Activated CD4-positive, alpha-beta T cell treated with anti-CD3 and anti-CD28 coated beads for 36 hours (primary cell): Measurements from ENCODE around the gene MAP3K14. TPM values are rescaled to one million over a fixed set of nuclear protein-coding genes. Genes with fewer than 3 reads are reported as not detected.

Experiments used
- ATAC-seq: fragments of 200-7000 bp; cut with Tn5 transposase; one replicate; pipeline ENCODE4 v1.10.0; 2021; ENCODE audit warnings: mild to moderate bottlenecking, moderate library complexity
- CTCF ChIA-PET: fragments of 350-600 bp; sonication (Branson Sonifier 250); formaldehyde crosslinking; loops from one replicate; lab custom pipeline; 2021; ENCODE audit warnings: antibody characterized with exemption; lab: Charles Lee
- POLR2A ChIA-PET: fragments of 350-600 bp; sonication (Branson Sonifier 250); formaldehyde crosslinking; loops from one replicate; lab custom pipeline; 2021; ENCODE audit warnings: antibody characterized with exemption, inconsistent platforms; lab: Charles Lee
- DNase-seq: peaks from one replicate; pipeline ENCODE4 v3.0.0-alpha.2; 2020
- H3K27ac Mint-ChIP-seq: one replicate; pipeline ENCODE4 v1.8.0; 2021; ENCODE audit warnings: mixed read lengths
- H3K27me3 Mint-ChIP-seq: one replicate; pipeline ENCODE4 v1.8.0; 2021; ENCODE audit warnings: mixed read lengths
- H3K36me3 Mint-ChIP-seq: one replicate; pipeline ENCODE4 v1.8.0; 2021; ENCODE audit warnings: low read depth, mixed read lengths
- H3K4me1 Mint-ChIP-seq: one replicate; pipeline ENCODE4 v1.8.0; 2021; ENCODE audit warnings: mixed read lengths
- H3K4me3 Mint-ChIP-seq: one replicate; pipeline ENCODE4 v1.8.0; 2021; ENCODE audit warnings: mild to moderate bottlenecking, moderate library complexity, mixed read lengths
- H3K9me3 Mint-ChIP-seq: one replicate; pipeline ENCODE4 v1.8.0; 2021; ENCODE audit warnings: low read depth, mixed read lengths
- intact Hi-C, 2 experiments: fragments of 100-400 bp; cut with DNase I in 1 of 2; cut with micrococcal nuclease in 1 of 2; formaldehyde crosslinking; loops; one replicate each; pipeline versions ENCODE4 v1.14.2 to v1.15.1; 2022 to 2024; cut with DNase I, micrococcal nuclease
- total RNA-seq, 2 experiments: library from RNA; stranded (reverse); gene quantifications; one replicate each; pipeline ENCODE4 v1.2.3, GENCODE V29; 2021

Gene MAP3K14
- total RNA-seq, 2 experiments from 2014 or later = 50.3 to 52.5 TPM

GRCh38 chr17:45222289-45222995, 94.4 kb downstream of the MAP3K14 start:
- ATAC-seq (peak; percentile 8), DNase-seq (peak; percentile 81)
- POLR2A ChIA-PET = interaction anchor here (0.8 to 7.9 kb wide), 4 partner anchors 74 to 95 kb away, joined by 3 to 86 read pairs (median 7); partner anchors contain the start of genes HEXIM1 and MAP3K14
- Mint-ChIP-seq H3K9me3 (no peaks in the 10 kb centered on the region), H3K27ac (peak overlapping the region; percentile 100), H3K36me3 (peaks cover 53% of the 10 kb centered on the region), H3K27me3 (no peaks in the 10 kb centered on the region), H3K4me1 (peaks cover 44% of the 10 kb centered on the region), H3K4me3 (peak overlapping the region; percentile 94)
- intact Hi-C loops = no loop called here
- CTCF ChIA-PET = interaction anchor here (0.6 to 9.3 kb wide), 6 partner anchors 11 to 689 kb away, joined by 3 to 334 read pairs (median 17); partner anchors contain the start of gene ACBD4

GRCh38 chr17:45222014-45222288, 94.9 kb downstream of the MAP3K14 start:
- intact Hi-C loops = no loop called here
- ChIA-PET POLR2A (interaction anchor here (0.8 to 2.3 kb wide), 3 partner anchors 73 to 95 kb away, joined by 3 to 11 read pairs (median 3); partner anchors contain the start of genes HEXIM1 and MAP3K14), CTCF (interaction anchor here (0.6 to 9.3 kb wide), 4 partner anchors 11 to 688 kb away, joined by 4 to 334 read pairs (median 42); partner anchors contain the start of gene ACBD4)
- H3K4me3 Mint-ChIP-seq = peak overlapping the region; percentile 94
- no peak for DNase-seq
- H3K9me3 Mint-ChIP-seq = no peaks in the 10 kb centered on the region
- H3K27me3 Mint-ChIP-seq = no peaks in the 10 kb centered on the region
- H3K4me1 Mint-ChIP-seq = peaks cover 42% of the 10 kb centered on the region
- H3K27ac Mint-ChIP-seq = no peak overlapping the region
- ATAC-seq = no peak
- peaks cover 56% of the 10 kb centered on the region for H3K36me3 Mint-ChIP-seq

DNA sequence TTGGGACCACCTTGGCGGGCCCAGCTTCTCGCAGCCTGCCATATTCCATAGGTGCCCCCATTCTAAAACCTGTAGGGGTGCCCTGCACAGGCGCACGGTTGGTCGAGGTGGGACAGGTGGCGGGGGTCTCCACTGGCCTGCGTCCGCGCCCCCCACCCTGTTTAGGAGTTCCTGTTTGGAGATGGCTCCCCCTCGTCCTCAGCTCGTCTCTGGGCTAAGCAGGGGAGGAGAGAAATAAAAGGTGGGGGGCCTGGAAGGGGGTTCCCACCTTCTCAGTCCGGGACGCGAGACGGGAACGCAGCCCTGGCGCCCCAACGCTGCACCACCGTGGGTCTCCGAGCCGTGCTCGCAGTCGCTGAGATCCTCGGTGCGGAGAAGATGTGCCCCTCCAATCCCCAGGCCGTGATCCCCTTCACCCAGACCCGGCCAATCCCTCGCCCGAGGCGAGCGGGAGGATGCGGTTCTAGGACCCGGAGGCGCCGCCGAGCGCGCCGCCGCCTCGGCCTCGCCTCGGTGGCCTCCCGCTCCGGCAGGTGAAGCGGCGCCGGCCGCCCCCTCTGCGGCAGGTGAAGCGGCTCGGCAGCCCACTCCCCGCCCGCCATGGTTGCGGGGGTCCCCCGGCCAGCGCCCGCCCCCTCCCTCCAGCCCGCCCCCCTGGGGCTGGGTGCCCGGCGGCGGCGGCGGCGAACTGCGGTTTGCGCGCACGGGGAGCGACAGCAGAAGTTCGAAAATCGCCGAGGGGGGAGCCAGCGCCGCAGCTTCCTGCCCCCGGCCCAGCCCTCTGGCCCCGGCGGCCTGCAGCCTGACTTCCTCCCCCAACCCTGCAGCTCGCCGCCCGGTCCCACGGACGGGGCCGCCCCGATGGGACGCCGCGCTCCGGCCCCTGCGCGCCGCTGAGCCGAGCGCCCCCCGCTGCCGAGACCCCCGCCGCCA, 95.5 kb downstream of the MAP3K14 start, which contains the start of gene FMNL1:
Gene FMNL1 (plus strand): TSS at position 805 of the 933 bp plus-strand sequence. CDS start 240 bp downstream, outside the sequence.
- peak; percentile 79 for DNase-seq
- POLR2A ChIA-PET = interaction anchor here (0.6 to 2.3 kb wide), 4 partner anchors 14 to 252 kb away, joined by 3 to 11 read pairs (median 5); partner anchors contain the start of gene HEXIM1
- Mint-ChIP-seq H3K27me3 (no peaks in the 10 kb centered on the region), H3K4me3 (peak within 1 kb of the TSS; percentile 94), H3K9me3 (no peaks in the 10 kb centered on the region), H3K4me1 (peaks cover 41% of the 10 kb centered on the region), H3K36me3 (peaks cover 59% of the 10 kb centered on the region), H3K27ac (peak within 1 kb of the TSS; percentile 100)
- ATAC-seq = no peak
- intact Hi-C loops = no loop called here
- CTCF ChIA-PET = interaction anchor here (0.6 to 9.3 kb wide), 13 partner anchors 12 to 687 kb away, joined by 3 to 334 read pairs (median 8); partner anchors contain the start of gene ACBD4

DNA sequence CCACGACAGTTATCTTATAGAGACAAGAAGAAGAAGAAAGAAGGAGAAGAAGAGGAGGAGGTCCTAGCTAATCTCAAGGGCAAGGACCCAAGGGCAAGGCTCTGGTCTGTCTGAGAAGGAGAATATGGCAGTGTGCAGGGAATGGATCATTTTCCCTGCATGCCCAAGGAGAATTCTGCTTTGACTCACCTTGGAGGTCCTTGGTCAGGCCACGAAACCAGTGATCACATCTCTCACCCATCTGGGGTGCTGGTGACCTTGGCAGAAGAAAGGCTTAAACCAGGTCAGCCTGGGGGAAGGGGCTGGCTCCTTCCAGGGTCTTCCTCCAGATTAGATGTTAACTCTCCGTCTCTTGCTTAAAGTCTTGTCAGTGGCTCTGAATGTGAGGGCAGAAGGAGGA, 96.7 kb downstream of the MAP3K14 start:
- peaks cover 37% of the 10 kb centered on the region for H3K4me1 Mint-ChIP-seq

DNA sequence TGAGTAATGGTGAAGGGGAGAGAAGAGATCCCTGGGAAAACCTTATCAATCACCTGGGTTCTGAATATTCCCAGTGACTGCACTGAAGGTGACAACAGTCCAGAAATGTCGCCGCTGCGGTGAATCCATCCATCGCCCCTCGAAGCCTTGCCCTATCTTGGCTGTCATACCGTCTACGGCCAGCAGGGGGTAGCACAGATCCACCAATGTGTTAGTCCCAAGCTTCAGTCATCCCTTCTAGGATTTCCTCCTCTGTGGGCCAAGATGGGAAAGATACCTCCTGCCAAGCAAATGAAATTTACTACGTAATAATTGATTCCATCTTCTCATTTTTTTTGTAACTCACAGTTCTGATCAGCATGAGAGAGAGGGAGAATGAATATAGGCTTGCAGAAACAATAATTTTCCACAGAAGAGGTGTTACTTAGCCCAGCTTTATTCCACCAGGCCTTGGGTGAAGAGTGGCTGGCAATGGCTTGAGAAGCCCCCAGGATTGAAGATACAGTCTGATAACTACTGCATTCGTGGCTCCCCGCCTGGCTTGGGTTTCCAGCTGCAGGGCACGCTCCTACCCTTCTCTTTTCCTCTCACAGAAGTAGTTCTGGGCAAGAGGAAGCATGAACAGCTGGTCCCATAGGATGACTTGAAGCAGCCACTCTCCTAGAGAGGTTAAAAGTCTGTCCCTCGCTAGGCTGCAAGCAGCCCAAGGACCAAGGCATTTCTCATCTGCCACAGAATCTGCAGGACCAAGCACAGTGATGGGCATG, 97.7 kb downstream of the MAP3K14 start:
- POLR2A ChIA-PET = interaction anchor here (1.0 to 1.8 kb wide), 4 partner anchors 11 to 98 kb away, joined by 3 to 6 read pairs (median 5); partner anchors contain the start of gene MAP3K14
- Mint-ChIP-seq H3K4me3 (peak overlapping the region; percentile 78), H3K4me1 (peaks cover 33% of the 10 kb centered on the region), H3K9me3 (no peaks in the 10 kb centered on the region), H3K36me3 (peaks cover 69% of the 10 kb centered on the region), H3K27me3 (no peaks in the 10 kb centered on the region), H3K27ac (peak overlapping the region; percentile 79)
- CTCF ChIA-PET = interaction anchor here (0.5 to 9.3 kb wide), 52 partner anchors 11 to 790 kb away, joined by 3 to 334 read pairs (median 4); partner anchors contain the start of gene ACBD4
- peak; percentile 92 for DNase-seq
- no peak for ATAC-seq
- intact Hi-C loops = loop anchor here (1.0 to 2.0 kb wide), 5 partner anchors 16 to 366 kb away; partner anchors contain the start of gene SPATA32 (in 2 of the 2)

More for the DNA sequence above, 96.7 kb downstream of the MAP3K14 start:
- CTCF ChIA-PET = interaction anchor here (0.5 to 9.3 kb wide), 33 partner anchors 13 to 1863 kb away, joined by 3 to 334 read pairs (median 8); partner anchors contain the start of gene ACBD4
- intact Hi-C loops = no loop called here
- Mint-ChIP-seq H3K36me3 (peaks cover 68% of the 10 kb centered on the region), H3K4me3 (peak overlapping the region; percentile 78), H3K9me3 (no peaks in the 10 kb centered on the region), H3K27me3 (no peaks in the 10 kb centered on the region), H3K27ac (peak overlapping the region; percentile 79)
- POLR2A ChIA-PET = interaction anchor here (0.6 to 1.8 kb wide), 5 partner anchors 7 to 97 kb away, joined by 3 to 6 read pairs (median 4); partner anchors contain the start of gene MAP3K14
- DNase-seq = no peak
- no peak for ATAC-seq

Other genes with a start within 250 kb of the MAP3K14 start
- 1 to 10 TPM; 2.9 to 3.4 TPM for gene PLCD3, start 184.5 kb downstream of the MAP3K14 start, total RNA-seq
- 10 to 100 TPM; 12.7 to 13.4 TPM for gene ACBD4, start 181.3 kb downstream of the MAP3K14 start, total RNA-seq
- gene HEXIM1, start 168.5 kb downstream of the MAP3K14 start, total RNA-seq = 10 to 100 TPM; 27.1 to 27.3 TPM
- gene HEXIM2, start 155.1 kb downstream of the MAP3K14 start, total RNA-seq = 1 to 10 TPM; 3.9 to 4.6 TPM
- 100 to 1,000 TPM; 268 to 295 TPM for gene FMNL1, start 95.1 kb downstream of the MAP3K14 start, total RNA-seq
- gene SPATA32, start 54.9 kb downstream of the MAP3K14 start, total RNA-seq = under 1 TPM; 0.21 to 0.25 TPM
- 10 to 100 TPM; 43.2 to 43.5 TPM for gene ARHGAP27, start 115.8 kb upstream of the MAP3K14 start, total RNA-seq
- 10 to 100 TPM; 20.4 to 21.2 TPM for gene PLEKHM1, start 173.7 kb upstream of the MAP3K14 start, total RNA-seq